GM10266 (cell line): ENCODE data around the gene NLRC4.

ENCODE experiments used
- DNase-seq: peaks from one replicate; pipeline ENCODE4 v3.0.0; 2012; ENCODE audit errors: extremely low spot score
- TF ChIP-seq, protein P1 (sequence below): IDR thresholded peaks from 2 replicates; pipeline ENCODE4 v1.5.1; 2012; ENCODE audit warnings: mild to moderate bottlenecking, low read depth; ENCODE audit not compliant: control insufficient read depth, insufficient read depth; ENCODE audit errors: missing control alignments

The NLRC4 gene

DNA sequence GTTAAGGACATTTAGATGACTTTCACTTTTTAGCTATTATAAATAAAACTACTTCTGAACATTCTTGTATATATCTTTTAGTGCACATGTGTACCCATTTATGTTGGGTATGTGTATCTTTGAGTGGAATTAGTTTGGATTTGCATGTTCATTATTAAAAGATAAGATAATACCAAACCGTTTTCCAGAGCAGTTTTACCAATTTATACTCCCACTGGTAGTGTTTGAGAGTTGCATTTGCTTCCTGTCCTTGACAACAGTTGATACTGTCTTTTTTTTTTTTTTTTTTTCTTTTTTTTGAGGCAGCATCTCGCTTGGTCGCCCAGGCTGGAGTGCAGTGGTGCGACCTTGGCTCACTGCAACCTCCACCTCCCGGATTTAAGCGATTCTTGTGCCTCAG lies 75.7 kb downstream of the NLRC4 start:
- no peak for DNase-seq
- TF ChIP-seq, protein P1, sequence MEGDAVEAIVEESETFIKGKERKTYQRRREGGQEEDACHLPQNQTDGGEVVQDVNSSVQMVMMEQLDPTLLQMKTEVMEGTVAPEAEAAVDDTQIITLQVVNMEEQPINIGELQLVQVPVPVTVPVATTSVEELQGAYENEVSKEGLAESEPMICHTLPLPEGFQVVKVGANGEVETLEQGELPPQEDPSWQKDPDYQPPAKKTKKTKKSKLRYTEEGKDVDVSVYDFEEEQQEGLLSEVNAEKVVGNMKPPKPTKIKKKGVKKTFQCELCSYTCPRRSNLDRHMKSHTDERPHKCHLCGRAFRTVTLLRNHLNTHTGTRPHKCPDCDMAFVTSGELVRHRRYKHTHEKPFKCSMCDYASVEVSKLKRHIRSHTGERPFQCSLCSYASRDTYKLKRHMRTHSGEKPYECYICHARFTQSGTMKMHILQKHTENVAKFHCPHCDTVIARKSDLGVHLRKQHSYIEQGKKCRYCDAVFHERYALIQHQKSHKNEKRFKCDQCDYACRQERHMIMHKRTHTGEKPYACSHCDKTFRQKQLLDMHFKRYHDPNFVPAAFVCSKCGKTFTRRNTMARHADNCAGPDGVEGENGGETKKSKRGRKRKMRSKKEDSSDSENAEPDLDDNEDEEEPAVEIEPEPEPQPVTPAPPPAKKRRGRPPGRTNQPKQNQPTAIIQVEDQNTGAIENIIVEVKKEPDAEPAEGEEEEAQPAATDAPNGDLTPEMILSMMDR = no peak

- DNase-seq = no peak
- TF ChIP-seq, protein P1 = no peak
Observed at GRCh38 chr2:32182667-32183066, 82.0 kb downstream of the NLRC4 start.
